ENCODE results near the gene CDC26. TPM values are rescaled to one million over a fixed set of nuclear protein-coding genes. Genes with fewer than 3 reads are reported as not detected.
A peak's percentile ranks its signal among the peaks of the same experiment; 100 is the strongest.

The CDC26 gene
- total RNA-seq, 1 donor from 2014 or later = 37.0 TPM

- H3K27me3 ChIP-seq (ENCODE audit: low read depth) = no peaks in the 10 kb centered on the region
- peak overlapping the region; percentile 78 for H3K27ac ChIP-seq (replicated peaks)
- no peak for DNase-seq
- peaks cover 25% of the 10 kb centered on the region for H3K4me1 ChIP-seq
- H3K9me3 ChIP-seq (replicated peaks) = no peaks in the 10 kb centered on the region
- intact Hi-C loops (cut with micrococcal nuclease) = no loop called here
- no peaks in the 10 kb centered on the region for H3K36me3 ChIP-seq
- peak; percentile 75 for TF ChIP-seq CTCF (IDR thresholded peaks at IDR 0.05; ENCODE audit: borderline replicate concordance)
- no peak overlapping the region for H3K4me3 ChIP-seq
Measured at GRCh38 chr9:113309204-113309813, 33.9 kb upstream of the CDC26 start.

- Histone ChIP-seq H3K4me3 (no peak overlapping the region), H3K4me1 (peaks cover 25% of the 10 kb centered on the region), H3K27ac (replicated peaks) (no peak overlapping the region), H3K36me3 (no peaks in the 10 kb centered on the region), H3K27me3 (ENCODE audit: low read depth) (no peaks in the 10 kb centered on the region), H3K9me3 (replicated peaks) (no peaks in the 10 kb centered on the region)
- TF ChIP-seq CTCF (IDR thresholded peaks at IDR 0.05; ENCODE audit: borderline replicate concordance) = no peak
- no peak for DNase-seq
- intact Hi-C loops (cut with micrococcal nuclease) = no loop called here
Measured at GRCh38 chr9:113307396-113307975, 32.1 kb upstream of the CDC26 start.

GRCh38 chr9:113306566-113306965 lies 31.2 kb upstream of the CDC26 start:
- no peak for DNase-seq
- Histone ChIP-seq H3K27me3 (ENCODE audit: low read depth) (no peaks in the 10 kb centered on the region), H3K4me3 (no peak overlapping the region), H3K9me3 (replicated peaks) (no peaks in the 10 kb centered on the region), H3K4me1 (peaks cover 24% of the 10 kb centered on the region), H3K36me3 (no peaks in the 10 kb centered on the region), H3K27ac (replicated peaks) (no peak overlapping the region)
- no peak for TF ChIP-seq CTCF (IDR thresholded peaks at IDR 0.05; ENCODE audit: borderline replicate concordance)
- intact Hi-C loops (cut with micrococcal nuclease) = no loop called here

- Histone ChIP-seq H3K4me1 (no peaks in the 10 kb centered on the region), H3K27me3 (ENCODE audit: low read depth) (no peaks in the 10 kb centered on the region), H3K36me3 (no peaks in the 10 kb centered on the region), H3K27ac (replicated peaks) (no peak within 1 kb of the TSS), H3K9me3 (replicated peaks) (no peaks in the 10 kb centered on the region), H3K4me3 (no peak within 1 kb of the TSS)
- DNase-seq = no peak
- intact Hi-C loops (cut with micrococcal nuclease) = no loop called here
- TF ChIP-seq CTCF (IDR thresholded peaks at IDR 0.05; ENCODE audit: borderline replicate concordance) = no peak
Measured at GRCh38 chr9:113302792-113303418, 27.5 kb upstream of the CDC26 start, which contains the start of gene RNF183. TSS of gene RNF183 (minus strand) at chr9:113303376. CDS start at chr9:113298184, 5,192 bp downstream.

GRCh38 chr9:113301548-113301947 lies 26.2 kb upstream of the CDC26 start:
- Histone ChIP-seq H3K27me3 (ENCODE audit: low read depth) (no peaks in the 10 kb centered on the region), H3K27ac (replicated peaks) (no peak overlapping the region), H3K36me3 (no peaks in the 10 kb centered on the region), H3K9me3 (replicated peaks) (no peaks in the 10 kb centered on the region), H3K4me3 (no peak overlapping the region), H3K4me1 (no peaks in the 10 kb centered on the region)
- no peak for TF ChIP-seq CTCF (IDR thresholded peaks at IDR 0.05; ENCODE audit: borderline replicate concordance)
- DNase-seq = no peak
- intact Hi-C loops (cut with micrococcal nuclease) = no loop called here
